Measurements from ENCODE around the gene NRL. TPM values are rescaled to one million over a fixed set of nuclear protein-coding genes. Genes with fewer than 3 reads are reported as not detected.

The NRL gene
- total and polyA plus RNA-seq, 9 of the 15 experiments (the other 6 are each of a cell fraction or from before 2014, with no cell fraction given): 0.07 to 2.7 (median 1.4) TPM; not detected in 1

DNA sequence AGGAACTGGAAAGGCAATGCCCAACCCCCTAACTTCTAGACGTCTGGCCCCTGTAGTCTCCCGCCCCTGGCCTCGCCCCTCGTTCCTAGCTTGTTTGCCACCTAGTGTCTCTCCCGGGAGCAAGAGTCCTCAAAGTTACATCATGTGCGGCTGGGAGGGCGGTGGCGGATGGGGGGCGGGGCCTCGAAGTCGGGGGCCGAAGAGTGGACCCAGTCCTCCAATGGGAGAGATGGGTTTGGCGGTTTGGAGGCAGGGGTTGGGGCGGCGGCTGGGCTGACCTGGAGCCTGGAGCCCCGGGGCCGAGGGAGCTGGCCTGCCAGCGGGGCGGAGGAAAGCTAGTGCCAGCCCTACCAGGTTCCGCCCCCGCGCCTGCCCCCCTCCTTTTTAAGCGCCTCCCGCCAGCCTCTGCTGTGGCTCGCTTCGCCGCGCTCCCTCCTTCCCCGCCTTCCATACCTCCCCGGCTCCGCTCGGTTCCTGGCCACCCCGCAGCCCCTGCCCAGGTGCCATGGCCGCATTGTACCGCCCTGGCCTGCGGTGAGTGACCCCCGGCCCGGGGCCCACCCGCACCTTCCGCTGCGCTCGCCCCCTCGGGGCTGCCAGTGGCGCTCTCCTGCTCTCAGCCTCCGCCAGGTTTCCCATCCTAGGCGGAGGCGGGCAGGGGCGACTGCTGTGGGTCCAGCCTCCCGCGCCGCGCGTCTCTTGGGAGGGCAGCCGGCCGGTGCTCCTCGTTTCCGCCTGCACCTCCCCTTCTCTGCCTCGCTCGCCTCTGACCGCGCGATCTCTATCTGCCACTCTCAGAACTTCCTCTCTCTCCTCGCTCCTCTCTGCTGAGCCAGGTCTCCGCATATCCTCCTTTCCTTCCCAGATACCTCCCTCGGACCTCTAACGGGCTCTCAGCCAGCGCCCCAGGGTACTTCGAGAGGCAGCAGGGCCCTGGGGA lies 20.6 kb downstream of the NRL start, which contains the start of gene PCK2 (continued):
- TF ChIP-seq MCM5 (IDR thresholded peaks at IDR 0.05; ENCODE audit: low read depth): no peak
- peak; percentile 78; the same call in 1 of the 2 replicates for TF ChIP-seq PHF8 (IDR thresholded peaks at IDR 0.05; ENCODE audit: borderline replicate concordance, low read length)
- peak; percentile 20; the same call in 1 of the 2 replicates for TF ChIP-seq TOE1 (IDR thresholded peaks at IDR 0.05; ENCODE audit: borderline replicate concordance)
- no peak for TF ChIP-seq TOE1 (CRISPR knock-in tag; IDR thresholded peaks at IDR 0.05; ENCODE audit: borderline replicate concordance, low read depth)
- TF ChIP-seq JUND (IDR thresholded peaks at IDR 0.05; ENCODE audit: borderline replicate concordance, low read depth, low read length): peak; percentile 17; the same call in 1 of the 2 replicates
- TF ChIP-seq JUND (tag; IDR thresholded peaks at IDR 0.05; ENCODE audit: borderline replicate concordance, low read depth, low read length): peak; percentile 55; the same call in 1 of the 3 replicates
- no peak for TF ChIP-seq PPARD (CRISPR knock-in tag; IDR thresholded peaks at IDR 0.05)
- TF ChIP-seq ZNF263 (CRISPR knock-in tag; IDR thresholded peaks at IDR 0.05; ENCODE audit: borderline replicate concordance): peak; percentile 75
- TF ChIP-seq, protein P1, sequence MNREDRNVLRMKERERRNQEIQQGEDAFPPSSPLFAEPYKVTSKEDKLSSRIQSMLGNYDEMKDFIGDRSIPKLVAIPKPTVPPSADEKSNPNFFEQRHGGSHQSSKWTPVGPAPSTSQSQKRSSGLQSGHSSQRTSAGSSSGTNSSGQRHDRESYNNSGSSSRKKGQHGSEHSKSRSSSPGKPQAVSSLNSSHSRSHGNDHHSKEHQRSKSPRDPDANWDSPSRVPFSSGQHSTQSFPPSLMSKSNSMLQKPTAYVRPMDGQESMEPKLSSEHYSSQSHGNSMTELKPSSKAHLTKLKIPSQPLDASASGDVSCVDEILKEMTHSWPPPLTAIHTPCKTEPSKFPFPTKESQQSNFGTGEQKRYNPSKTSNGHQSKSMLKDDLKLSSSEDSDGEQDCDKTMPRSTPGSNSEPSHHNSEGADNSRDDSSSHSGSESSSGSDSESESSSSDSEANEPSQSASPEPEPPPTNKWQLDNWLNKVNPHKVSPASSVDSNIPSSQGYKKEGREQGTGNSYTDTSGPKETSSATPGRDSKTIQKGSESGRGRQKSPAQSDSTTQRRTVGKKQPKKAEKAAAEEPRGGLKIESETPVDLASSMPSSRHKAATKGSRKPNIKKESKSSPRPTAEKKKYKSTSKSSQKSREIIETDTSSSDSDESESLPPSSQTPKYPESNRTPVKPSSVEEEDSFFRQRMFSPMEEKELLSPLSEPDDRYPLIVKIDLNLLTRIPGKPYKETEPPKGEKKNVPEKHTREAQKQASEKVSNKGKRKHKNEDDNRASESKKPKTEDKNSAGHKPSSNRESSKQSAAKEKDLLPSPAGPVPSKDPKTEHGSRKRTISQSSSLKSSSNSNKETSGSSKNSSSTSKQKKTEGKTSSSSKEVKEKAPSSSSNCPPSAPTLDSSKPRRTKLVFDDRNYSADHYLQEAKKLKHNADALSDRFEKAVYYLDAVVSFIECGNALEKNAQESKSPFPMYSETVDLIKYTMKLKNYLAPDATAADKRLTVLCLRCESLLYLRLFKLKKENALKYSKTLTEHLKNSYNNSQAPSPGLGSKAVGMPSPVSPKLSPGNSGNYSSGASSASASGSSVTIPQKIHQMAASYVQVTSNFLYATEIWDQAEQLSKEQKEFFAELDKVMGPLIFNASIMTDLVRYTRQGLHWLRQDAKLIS (CRISPR knock-in tag; IDR thresholded peaks at IDR 0.05): peak; percentile 74; the same call in 1 of the 2 replicates
- TF ChIP-seq SMAD4 (CRISPR knock-in tag; conservative IDR thresholded peaks at IDR 0.05): peak; percentile 91
- peak; percentile 97 for TF ChIP-seq HNRNPL (IDR thresholded peaks at IDR 0.05; ENCODE audit: low read depth, low read length)
